ENCODE measurements around the gene BRS3.
"Not testable (repeated sequence)": the region's sequence is repeated elsewhere in the genome, so short reads cannot be mapped to it uniquely, and the experiment has no call there.

Gene BRS3

GRCh38 chrX:136487647-136488046 lies at the start of gene BRS3:
BRS3 (plus strand) TSS chrX:136487947; CDS start chrX:136488115, 168 bp downstream.
- in situ Hi-C loops (cut with MboI; ENCODE audit: low sequenced_read_pairs): no loop called here

- in situ Hi-C loops (cut with MboI; ENCODE audit: low sequenced_read_pairs): no loop called here
These were observed 49.6 kb upstream of the BRS3 start for GRCh38 chrX:136438192-136438591.

GRCh38 chrX:136445674-136446073 lies 42.1 kb upstream of the BRS3 start:
- in situ Hi-C loops (cut with MboI; ENCODE audit: low sequenced_read_pairs): not testable (repeated sequence)

- in situ Hi-C loops (cut with MboI; ENCODE audit: low sequenced_read_pairs): no loop called here
These were observed 41.5 kb upstream of the BRS3 start for GRCh38 chrX:136446208-136446607.

GRCh38 chrX:136447308-136447707 lies 40.4 kb upstream of the BRS3 start:
- in situ Hi-C loops (cut with MboI; ENCODE audit: low sequenced_read_pairs): no loop called here

GRCh38 chrX:136447968-136448367 lies 39.8 kb upstream of the BRS3 start:
- in situ Hi-C loops (cut with MboI; ENCODE audit: low sequenced_read_pairs): no loop called here

GRCh38 chrX:136450050-136450830 lies 37.5 kb upstream of the BRS3 start:
- in situ Hi-C loops (cut with MboI; ENCODE audit: low sequenced_read_pairs): no loop called here

GRCh38 chrX:136452614-136453013 lies 35.1 kb upstream of the BRS3 start:
- in situ Hi-C loops (cut with MboI; ENCODE audit: low sequenced_read_pairs): no loop called here

GRCh38 chrX:136453114-136453513 lies 34.6 kb upstream of the BRS3 start:
- in situ Hi-C loops (cut with MboI; ENCODE audit: low sequenced_read_pairs): no loop called here

- in situ Hi-C loops (cut with MboI; ENCODE audit: low sequenced_read_pairs): no loop called here
These were observed 34.0 kb upstream of the BRS3 start for GRCh38 chrX:136453771-136454170.

- in situ Hi-C loops (cut with MboI; ENCODE audit: low sequenced_read_pairs): no loop called here
These were observed 31.6 kb upstream of the BRS3 start for GRCh38 chrX:136456133-136456532.

- in situ Hi-C loops (cut with MboI; ENCODE audit: low sequenced_read_pairs): no loop called here
These were observed 30.3 kb upstream of the BRS3 start for GRCh38 chrX:136457303-136457917.

- in situ Hi-C loops (cut with MboI; ENCODE audit: low sequenced_read_pairs): no loop called here
These were observed 23.2 kb upstream of the BRS3 start for GRCh38 chrX:136464589-136464988.

- in situ Hi-C loops (cut with MboI; ENCODE audit: low sequenced_read_pairs): no loop called here
These were observed 20.4 kb upstream of the BRS3 start for GRCh38 chrX:136467303-136467702.

- in situ Hi-C loops (cut with MboI; ENCODE audit: low sequenced_read_pairs): no loop called here
These were observed 19.2 kb upstream of the BRS3 start for GRCh38 chrX:136468391-136469103.

GRCh38 chrX:136473663-136474062 lies 14.1 kb upstream of the BRS3 start:
- in situ Hi-C loops (cut with MboI; ENCODE audit: low sequenced_read_pairs): no loop called here

GRCh38 chrX:136475236-136475635 lies 12.5 kb upstream of the BRS3 start:
- in situ Hi-C loops (cut with MboI; ENCODE audit: low sequenced_read_pairs): no loop called here

- in situ Hi-C loops (cut with MboI; ENCODE audit: low sequenced_read_pairs): no loop called here
These were observed 11.2 kb upstream of the BRS3 start for GRCh38 chrX:136476501-136476900.

- in situ Hi-C loops (cut with MboI; ENCODE audit: low sequenced_read_pairs): no loop called here
These were observed 10.7 kb upstream of the BRS3 start for GRCh38 chrX:136477026-136477425.

- in situ Hi-C loops (cut with MboI; ENCODE audit: low sequenced_read_pairs): no loop called here
These were observed 7.4 kb upstream of the BRS3 start for GRCh38 chrX:136480383-136480782.

- in situ Hi-C loops (cut with MboI; ENCODE audit: low sequenced_read_pairs): no loop called here
These were observed 959 bp downstream of the BRS3 start for GRCh38 chrX:136488706-136489105.

- in situ Hi-C loops (cut with MboI; ENCODE audit: low sequenced_read_pairs): no loop called here
These were observed 4.1 kb downstream of the BRS3 start for GRCh38 chrX:136491832-136492231.
